OCI-LY7 (cell line): ENCODE results near the gene TMEM42. TPM values are rescaled to one million over a fixed set of nuclear protein-coding genes. Genes with fewer than 3 reads are reported as not detected.

Experiments used
- BruUV-seq: library from RNA; stranded (reverse); fragments of 400-500 nt; replicated peaks from 2 replicates; lab custom pipeline; 2021; lab: Mats Ljungman, UMichigan
- CTCF ChIA-PET: fragments of 300-600 bp; sonication (Branson Sonifier 250); formaldehyde crosslinking; loops from one replicate; lab custom pipeline; 2022; ENCODE audit warnings: antibody characterized with exemption; ENCODE audit not compliant: unreplicated experiment; lab: Charles Lee
- POLR2A ChIA-PET: fragments of 300-600 bp; sonication (Branson Sonifier 250); formaldehyde crosslinking; loops from one replicate; lab custom pipeline; 2022; ENCODE audit warnings: antibody characterized with exemption; lab: Charles Lee
- DNase-seq: peaks from one replicate; pipeline ENCODE4 v3.0.0-alpha.2; 2015; ENCODE audit warnings: low spot score
- H2AFZ ChIP-seq: fragments of 200-600 bp; sonication (generic), shearing (Covaris generic); 2 replicates; pipeline ENCODE4 v1.6.1; 2014; ENCODE audit warnings: mild to moderate bottlenecking, antibody characterized with exemption, low read length, moderate library complexity
- H3K27ac ChIP-seq: fragments of 200-600 bp; sonication (generic); 2 replicates; pipeline ENCODE4 v1.5.1; 2014; ENCODE audit warnings: mixed run types, low read depth, mild to moderate bottlenecking, moderate library complexity, low read length, inconsistent platforms; ENCODE audit not compliant: poor library complexity, severe bottlenecking
- H3K36me3 ChIP-seq: fragments of 200-600 bp; sonication (generic); 2 replicates; pipeline ENCODE4 v1.6.1; 2014; ENCODE audit warnings: mild to moderate bottlenecking, antibody characterized with exemption, low read length, moderate library complexity, mixed read lengths; ENCODE audit not compliant: insufficient read depth
- H3K4me1 ChIP-seq: fragments of 200-600 bp; sonication (generic); 2 replicates; pipeline ENCODE4 v1.5.1; 2014; ENCODE audit warnings: mild to moderate bottlenecking, low read length; ENCODE audit not compliant: insufficient read depth, poor library complexity, severe bottlenecking
- H3K4me2 ChIP-seq: fragments of 200-600 bp; sonication (generic); 2 replicates; pipeline ENCODE4 v1.6.1; 2014; ENCODE audit warnings: mild to moderate bottlenecking, low read length
- H3K4me3 ChIP-seq: fragments of 200-600 bp; sonication (generic); 2 replicates; pipeline ENCODE4 v1.5.1; 2014; ENCODE audit warnings: mild to moderate bottlenecking, low read depth, low read length; ENCODE audit not compliant: poor library complexity, severe bottlenecking
- H3K79me2 ChIP-seq: fragments of 200-600 bp; sonication (generic); 2 replicates; pipeline ENCODE4 v1.6.1; 2016; ENCODE audit warnings: low read depth, mild to moderate bottlenecking, low read length, moderate library complexity, mixed read lengths; ENCODE audit not compliant: insufficient read depth
- H3K9me2 ChIP-seq: fragments of 200-600 bp; sonication (generic); 2 replicates; pipeline ENCODE4 v1.6.1; 2016; ENCODE audit warnings: mild to moderate bottlenecking, low read length, mixed read lengths; ENCODE audit not compliant: insufficient read depth
- H3K9me3 ChIP-seq: fragments of 200-600 bp; sonication (generic); 2 replicates; pipeline ENCODE4 v1.6.1; 2014; ENCODE audit warnings: mild to moderate bottlenecking, mixed run types, low read length, mixed read lengths
- H4K20me1 ChIP-seq: fragments of 200-600 bp; sonication (generic); 2 replicates; pipeline ENCODE4 v1.6.1; 2014; ENCODE audit warnings: mild to moderate bottlenecking, antibody characterized with exemption, low read length, moderate library complexity, mixed read lengths; ENCODE audit not compliant: insufficient read depth
- CTCF ChIP-seq: fragments of 200-600 bp; sonication (generic); conservative IDR thresholded peaks from 2 replicates; pipeline ENCODE4 v1.5.1; 2014; ENCODE audit warnings: mild to moderate bottlenecking, antibody characterized with exemption, low read length, moderate library complexity, mixed read lengths
- EZH2phosphoT487 ChIP-seq: fragments of 200-600 bp; sonication (generic); IDR thresholded peaks from 2 replicates; pipeline ENCODE4 v1.6.1; 2018; ENCODE audit warnings: low read depth, borderline replicate concordance, mild to moderate bottlenecking, mixed run types, antibody characterized with exemption, low read length, moderate library complexity, mixed read lengths
- intact Hi-C: fragments of 100-400 bp; cut with micrococcal nuclease; formaldehyde crosslinking; loops from one replicate; pipeline ENCODE4 v1.10.0; 2022; ENCODE audit not compliant: unreplicated experiment
- total RNA-seq, 2 experiments: library from RNA; depleted of rRNA in 1 of 2; stranded (reverse); fragments of >200 nt in 1 of 2; shearing (Covaris generic) in 1 of 2; gene quantifications; 2 replicates each; pipeline ENCODE4 v1.2.3, GENCODE V29; 2014 to 2022

Gene TMEM42
- total RNA-seq, 2 experiments from 2014 or later: 19.3 to 21.2 TPM

GRCh38 chr3:44894485-44894884 lies 32.8 kb downstream of the TMEM42 start:
- Histone ChIP-seq H3K9me3 (no peaks in the 10 kb centered on the region), H3K4me3 (no peak overlapping the region), H3K79me2 (no peaks in the 10 kb centered on the region), H3K4me2 (no peak overlapping the region), H3K36me3 (no peaks in the 10 kb centered on the region), H3K4me1 (no peaks in the 10 kb centered on the region), H2AFZ (no peak overlapping the region), H3K9me2 (no peaks in the 10 kb centered on the region), H3K27ac (no peak overlapping the region), H4K20me1 (no peaks in the 10 kb centered on the region)
- intact Hi-C loops: no loop called here
- no TSS peak for BruUV-seq
- ChIA-PET POLR2A (interaction anchor here (0.7 kb wide), 1 partner anchor 1483 kb away, joined by 3 read pairs; no protein-coding TSS in a partner anchor), CTCF (no interaction called here)
- no peak for TF ChIP-seq CTCF
- no peak for DNase-seq

- Histone ChIP-seq H3K4me1 (no peaks in the 10 kb centered on the region), H3K36me3 (no peaks in the 10 kb centered on the region), H3K9me2 (no peaks in the 10 kb centered on the region), H3K27ac (no peak overlapping the region), H4K20me1 (no peaks in the 10 kb centered on the region), H2AFZ (no peak overlapping the region), H3K79me2 (no peaks in the 10 kb centered on the region), H3K9me3 (no peaks in the 10 kb centered on the region), H3K4me3 (no peak overlapping the region), H3K4me2 (no peak overlapping the region)
- DNase-seq: no peak
- POLR2A ChIA-PET: interaction anchor here (0.6 kb wide), 1 partner anchor 110 kb away, joined by 6 read pairs; no protein-coding TSS in a partner anchor
- CTCF ChIA-PET: no interaction called here
- no TSS peak for BruUV-seq
- intact Hi-C loops: no loop called here
- TF ChIP-seq CTCF: no peak
- TF ChIP-seq EZH2phosphoT487: no peak
Measured at GRCh38 chr3:44896440-44896839, 34.7 kb downstream of the TMEM42 start.

GRCh38 chr3:44899683-44900367 lies 38.1 kb downstream of the TMEM42 start:
- CTCF ChIA-PET: no interaction called here
- Histone ChIP-seq H3K4me1 (no peaks in the 10 kb centered on the region), H3K4me3 (no peak overlapping the region), H3K4me2 (no peak overlapping the region), H3K9me3 (no peaks in the 10 kb centered on the region), H3K79me2 (no peaks in the 10 kb centered on the region), H4K20me1 (no peaks in the 10 kb centered on the region), H3K36me3 (no peaks in the 10 kb centered on the region), H2AFZ (no peak overlapping the region), H3K27ac (no peak overlapping the region), H3K9me2 (no peaks in the 10 kb centered on the region)
- POLR2A ChIA-PET: no interaction called here
- DNase-seq: no peak
- intact Hi-C loops: no loop called here
- BruUV-seq: no TSS peak
- TF ChIP-seq EZH2phosphoT487 (no peak), CTCF (no peak)
